Heart right ventricle (tissue), 16 donors: ENCODE results near the gene AHNAK. TPM values are rescaled to one million over a fixed set of nuclear protein-coding genes. Genes with fewer than 3 reads are reported as not detected.

Experiments used
- ATAC-seq, 8 donors: fragments of 200-7000 bp; cut with Tn5 transposase; one replicate each; pipeline ENCODE4 v1.9.1; 2020; ENCODE audit warnings: mild to moderate bottlenecking in 8 of 8, moderate library complexity in 8 of 8, moderate number of reproducible peaks in 1 of 8
- DNase-seq, 2 donors: peaks; one replicate each; pipeline ENCODE4 v3.0.0-alpha.2; 2020
- H3K27ac ChIP-seq, 10 donors: fragments of 200-600 bp; sonication (generic) in 2 of 10; one replicate each; pipeline versions ENCODE4 v1.5.0 to v1.8.0; 2020 to 2022; ENCODE audit warnings: mild to moderate bottlenecking in 3 of 10
- H3K27me3 ChIP-seq, 7 donors: fragments of 200-600 bp; one replicate each; pipeline ENCODE4 v1.8.0; 2021 to 2022; ENCODE audit warnings: mild to moderate bottlenecking in 2 of 7
- H3K36me3 ChIP-seq, 9 donors: fragments of 200-600 bp; sonication (generic) in 1 of 9; one replicate each; pipeline versions ENCODE4 v1.5.0 to v1.8.0; 2020 to 2022; ENCODE audit warnings: mild to moderate bottlenecking in 2 of 9
- H3K4me1 ChIP-seq, 9 donors: fragments of 200-600 bp; sonication (generic) in 1 of 9; one replicate each; pipeline versions ENCODE4 v1.5.0 to v1.8.0; 2020 to 2022; ENCODE audit warnings: mild to moderate bottlenecking in 4 of 9
- H3K4me3 ChIP-seq, 10 donors: fragments of 200-600 bp; sonication (generic) in 2 of 10; one replicate each; pipeline versions ENCODE4 v1.5.0 to v1.8.0; 2020 to 2022; ENCODE audit warnings: mild to moderate bottlenecking in 7 of 10, moderate library complexity in 2 of 10
- H3K9me3 ChIP-seq, 11 donors: fragments of 200-600 bp in 10 of 11; sonication (generic) in 2 of 11; one replicate each; pipeline versions ENCODE4 v1.5.0 to v1.8.0; 2013 to 2022; ENCODE audit warnings: mild to moderate bottlenecking in 2 of 11, control low read depth in 1 of 11, moderate library complexity in 1 of 11
- CTCF ChIP-seq, 9 donors: fragments of 200-600 bp; sonication (generic) in 2 of 9; IDR thresholded peaks; one replicate each; pipeline versions ENCODE4 v1.5.0 to v1.8.0; 2021 to 2022; ENCODE audit warnings: antibody characterized with exemption in 9 of 9, mild to moderate bottlenecking in 5 of 9, moderate library complexity in 1 of 9
- WGBS, 2 donors: extraction: QIAGEN DNeasy Blood & Tissue Kit; methylation state at CpG; one replicate each; pipeline ENCODE4 v1.1.7; 2013; ENCODE audit warnings: inconsistent platforms in 1 of 2; 5-methylcytosine and 5-hydroxymethylcytosine counted together
- intact Hi-C, 10 donors: fragments of 100-400 bp; cut with DNase I; formaldehyde crosslinking; loops; one replicate each; pipeline versions ENCODE4 v1.11.1 to v1.14.2; 2022
- polyA plus RNA-seq, 2 donors: library from polyadenylated mRNA; stranded (reverse); fragments of 200-250 nt; gene quantifications; one replicate each; pipeline ENCODE4 v1.2.3, GENCODE V29; 2013
- total RNA-seq, 10 donors: library from RNA; stranded (reverse); fragmentation: NEBNext Ultra II Directional in 3 of 10; extraction: Animal tissue kit (Norgen Biotek cat#: 25700) in 3 of 10; gene quantifications; one replicate each; pipeline versions ENCODE4 v1.2.1 to v1.2.4, GENCODE V29; 2021 to 2023
- donor health status: Arrhythmogenic right ventricular cardiomyopathy.
- donor health status: ischemic (EF 13 %, LVEDD 7.1; RV severe dilation, severe dysfunction).
- donor health status: healthy with polysubstance abuse.
- donor health status: DM: no; HTN: yes; CAD: no.
- donor health status: DM: no; HTN: no; CAD: no.
- donor health status: ischemic (EF 25% LVEDD 6.9; RV normal size, moderate dysfunction).
- donor health status: ischemic (EF 25% LVEDD 5.7; RV mildly dilated, moderate dysfunction).
- donor health status: healthy.
- donor health status: DM: yes; HTN: yes; CAD: no.
- donor health status: Ischemic cardiomyopathy.
- donor health status: ischemic (EF 35%, LVEDD 5.7; RV mildly dilated, moderate dysfunction).
- donor health status: nonischemic (EF 11% LVEDD 7.7; RV severe dilation, severe dysfunction).
- donor health status: DM: yes; HTN: yes; CAD: no.
- donor health status: PGD.
- donor health status: ischemic (EF 29% LVEDD 5.4; RV normal size, mild dysfunction).
- donor health status: nonischemic (EF 23%, LVEDD 6.1; RV moderate dilation, normal function).

AHNAK gene
- total and polyA plus RNA-seq, 12 donors, result 101 to 447 (median 366) TPM

GRCh38 chr11:62556875-62557631 lies 10.4 kb upstream of the AHNAK start:
- no peak for DNase-seq
- Histone ChIP-seq H3K4me3 (peak overlapping the region in 1 of 10 donors; percentile 30), H3K27ac (peak overlapping the region; percentile 61 to 98 (median 92)), H3K36me3 (peaks cover 0 to 47% (median 25%) of the 10 kb centered on the region in 9 donors), H3K4me1 (peaks cover 34 to 88% (median 74%) of the 10 kb centered on the region in 9 donors), H3K27me3 (no peaks in the 10 kb centered on the region), H3K9me3 (no peaks in the 10 kb centered on the region)
- no peak for ATAC-seq
- 67 to 71% methylated on average over 3 of the region's 3 CpGs for WGBS, 2 donors
- intact Hi-C loops, result loop anchor here in 3 of 10 donors (2.0 to 5.0 kb wide), 2 partner anchors 14 to 60 kb away; no protein-coding TSS in a partner anchor
- TF ChIP-seq CTCF (IDR thresholded peaks at IDR 0.05), result no peak

- peak overlapping the region; percentile 61 to 98 (median 92) for H3K27ac ChIP-seq
- peak overlapping the region in 3 of 10 donors; percentile 7 to 30 (median 13) for H3K4me3 ChIP-seq
- TF ChIP-seq CTCF (IDR thresholded peaks at IDR 0.05), result no peak
- no peaks in the 10 kb centered on the region for H3K9me3 ChIP-seq
- 17 to 21% methylated on average over 14 of the region's 14 CpGs for WGBS, 2 donors
- peaks cover 0 to 39% (median 17%) of the 10 kb centered on the region in 9 donors for H3K36me3 ChIP-seq
- intact Hi-C loops, result loop anchor here in 3 of 10 donors (2.0 to 5.0 kb wide), 2 partner anchors 13 to 59 kb away; no protein-coding TSS in a partner anchor
- ATAC-seq (peak; percentile 58 to 73 (median 68)), DNase-seq (peak; percentile 84 to 88)
- peaks cover 41 to 95% (median 80%) of the 10 kb centered on the region in 9 donors for H3K4me1 ChIP-seq
- H3K27me3 ChIP-seq, result no peaks in the 10 kb centered on the region
Measured at GRCh38 chr11:62556108-62556874, 9.7 kb upstream of the AHNAK start.

GRCh38 chr11:62555464-62556107 lies 9.0 kb upstream of the AHNAK start:
- intact Hi-C loops, result loop anchor here in 3 of 10 donors (2.0 to 5.0 kb wide), 2 partner anchors 13 to 58 kb away; no protein-coding TSS in a partner anchor
- Histone ChIP-seq H3K4me3 (peak overlapping the region in 2 of 10 donors; percentile 13 to 30), H3K36me3 (peaks cover 0 to 34% (median 14%) of the 10 kb centered on the region in 9 donors), H3K27ac (peak overlapping the region; percentile 61 to 98 (median 92)), H3K4me1 (peaks cover 37 to 94% (median 80%) of the 10 kb centered on the region in 9 donors), H3K9me3 (no peaks in the 10 kb centered on the region), H3K27me3 (no peaks in the 10 kb centered on the region)
- WGBS, 2 donors, result 37 to 44% methylated on average over 4 of the region's 4 CpGs
- ATAC-seq, result no peak
- TF ChIP-seq CTCF (IDR thresholded peaks at IDR 0.05), result no peak
- DNase-seq, result no peak
